ENCODE measurements around the gene ZBTB40.

- TF ChIP-seq CTCF (IDR thresholded peaks at IDR 0.05; ENCODE audit: low read length) (no peak), EZH2 (optimal IDR thresholded peaks at IDR 0.05; ENCODE audit: low read depth, low read length) (no peak), EZH2phosphoT487 (IDR thresholded peaks at IDR 0.05; ENCODE audit: low read length) (no peak)
These were observed 65.4 kb downstream of the ZBTB40 start for GRCh38 chr1:22516906-22517571.
